Measurements from ENCODE around the gene SLC18B1. TPM values are rescaled to one million over a fixed set of nuclear protein-coding genes. Genes with fewer than 3 reads are reported as not detected.

Gene SLC18B1
- polyA plus RNA-seq, 1 donor (not counting 4 experiments of a cell fraction or from before 2014, with no cell fraction given): 23.1 TPM

DNA sequence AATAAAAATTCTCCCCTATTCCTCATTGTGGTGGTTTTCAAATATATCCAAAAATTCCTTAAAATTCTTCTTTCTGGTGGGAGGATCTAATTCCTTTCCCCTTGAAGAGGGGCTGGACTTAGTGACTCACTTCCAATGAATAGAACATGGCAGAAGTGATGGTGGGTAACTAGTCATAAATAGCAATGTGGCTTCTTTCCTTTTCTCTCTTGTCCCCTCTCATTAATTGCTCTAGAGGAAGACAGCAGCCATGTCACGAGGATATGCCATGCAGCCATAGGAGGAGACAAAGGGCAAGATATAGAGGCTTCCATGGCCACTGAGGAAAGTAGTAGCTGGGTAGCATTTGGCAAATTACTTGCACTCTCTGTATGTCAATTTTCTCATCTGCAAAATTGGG lies 46.6 kb downstream of the SLC18B1 start:
- no peaks in the 10 kb centered on the region for H3K79me2 ChIP-seq (ENCODE audit: control insufficient read depth, insufficient read depth, low read length)
- dilution Hi-C loops (cut with MboI; ENCODE audit: extremely low pct_ligation_motif_present, low sequenced_read_pairs): no loop called here
- TF ChIP-seq CTCF (optimal IDR thresholded peaks at IDR 0.05 in 1 of 3, IDR thresholded peaks at IDR 0.05 in 1 of 3, conservative IDR thresholded peaks at IDR 0.05 in 1 of 3; ENCODE audit: extremely low read depth in 1 of 3, insufficient read depth in 2 of 3, low read length in 3 of 3) (no peak), EZH2 (IDR thresholded peaks at IDR 0.05; ENCODE audit: low read length) (no peak)

DNA sequence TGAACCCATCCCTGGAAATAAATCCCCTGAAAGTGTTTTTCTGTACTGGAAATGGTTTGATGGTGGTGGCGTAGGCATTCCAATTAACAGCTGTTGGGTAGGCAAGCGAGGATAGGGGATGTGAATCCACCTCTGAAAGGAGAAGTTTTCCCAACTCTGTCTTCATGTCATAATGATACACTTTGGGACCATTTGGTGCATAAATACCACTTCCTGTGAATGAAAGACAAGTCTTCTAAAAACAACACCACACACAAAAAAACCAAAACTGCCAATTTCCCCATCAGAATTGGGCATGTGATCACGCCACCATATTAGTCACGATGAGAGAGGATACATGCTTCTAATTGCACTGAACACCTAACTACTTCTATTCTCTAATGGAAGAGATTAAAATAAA lies 47.1 kb downstream of the SLC18B1 start:
- Histone ChIP-seq H3K4me2 (ENCODE audit: control insufficient read depth, extremely low read depth, insufficient read depth, low read depth, low read length) (no peak overlapping the region), H3K4me3 (ENCODE audit: control insufficient read depth in 2 of 3, extremely low read depth in 1 of 3, insufficient read depth in 2 of 3, low read depth in 1 of 3, low read length in 3 of 3) (no peak overlapping the region), H3K79me2 (ENCODE audit: control insufficient read depth, insufficient read depth, low read length) (no peaks in the 10 kb centered on the region), H4K20me1 (ENCODE audit: control insufficient read depth, extremely low read depth, insufficient read depth, low read length) (no peaks in the 10 kb centered on the region), H3K36me3 (ENCODE audit: control insufficient read depth in 2 of 2, extremely low read depth in 1 of 2, insufficient read depth in 2 of 2, low read length in 2 of 2) (no peaks in the 10 kb centered on the region), H3K9me3 (ENCODE audit: control insufficient read depth, low read depth, low read length) (no peaks in the 10 kb centered on the region), H3K27ac (ENCODE audit: control insufficient read depth, insufficient read depth, low read length) (no peak overlapping the region), H3K27me3 (ENCODE audit: control insufficient read depth, extremely low read depth, insufficient read depth, low read length) (no peaks in the 10 kb centered on the region), H3K9me1 (ENCODE audit: control insufficient read depth, extremely low read depth, insufficient read depth, low read length) (no peaks in the 10 kb centered on the region), H3K9ac (ENCODE audit: control insufficient read depth, extremely low read depth, insufficient read depth, low read length) (no peak overlapping the region), H3K4me1 (ENCODE audit: control insufficient read depth, extremely low read depth, insufficient read depth, low read length) (peaks cover 3% of the 10 kb centered on the region), H2AFZ (ENCODE audit: control insufficient read depth, low read length) (no peak overlapping the region)
- dilution Hi-C loops (cut with MboI; ENCODE audit: extremely low pct_ligation_motif_present, low sequenced_read_pairs): no loop called here
- TF ChIP-seq CTCF (optimal IDR thresholded peaks at IDR 0.05 in 1 of 3, IDR thresholded peaks at IDR 0.05 in 1 of 3, conservative IDR thresholded peaks at IDR 0.05 in 1 of 3; ENCODE audit: extremely low read depth in 1 of 3, insufficient read depth in 2 of 3, low read length in 3 of 3): no peak
- no peak for TF ChIP-seq EZH2 (IDR thresholded peaks at IDR 0.05; ENCODE audit: low read length)
- DNase-seq (ENCODE audit: low read depth, low spot score): no peak
- FAIRE-seq: no peak

More for the DNA sequence above, 46.6 kb downstream of the SLC18B1 start:
- no peak overlapping the region for H3K27ac ChIP-seq (ENCODE audit: control insufficient read depth, insufficient read depth, low read length)
- H3K4me3 ChIP-seq (ENCODE audit: control insufficient read depth in 2 of 3, extremely low read depth in 1 of 3, insufficient read depth in 2 of 3, low read depth in 1 of 3, low read length in 3 of 3): no peak overlapping the region
- no peak overlapping the region for H3K9ac ChIP-seq (ENCODE audit: control insufficient read depth, extremely low read depth, insufficient read depth, low read length)
- no peaks in the 10 kb centered on the region for H4K20me1 ChIP-seq (ENCODE audit: control insufficient read depth, extremely low read depth, insufficient read depth, low read length)
- no peak overlapping the region for H2AFZ ChIP-seq (ENCODE audit: control insufficient read depth, low read length)
- no peak overlapping the region for H3K4me2 ChIP-seq (ENCODE audit: control insufficient read depth, extremely low read depth, insufficient read depth, low read depth, low read length)
- no peak for DNase-seq (ENCODE audit: low read depth, low spot score)
- no peak for FAIRE-seq
- peaks cover 3% of the 10 kb centered on the region for H3K4me1 ChIP-seq (ENCODE audit: control insufficient read depth, extremely low read depth, insufficient read depth, low read length)
- H3K36me3 ChIP-seq (ENCODE audit: control insufficient read depth in 2 of 2, extremely low read depth in 1 of 2, insufficient read depth in 2 of 2, low read length in 2 of 2): no peaks in the 10 kb centered on the region
- no peaks in the 10 kb centered on the region for H3K9me1 ChIP-seq (ENCODE audit: control insufficient read depth, extremely low read depth, insufficient read depth, low read length)
- no peaks in the 10 kb centered on the region for H3K9me3 ChIP-seq (ENCODE audit: control insufficient read depth, low read depth, low read length)
- H3K27me3 ChIP-seq (ENCODE audit: control insufficient read depth, extremely low read depth, insufficient read depth, low read length): no peaks in the 10 kb centered on the region
